HEK293T (cell line): ENCODE measurements around the gene CC2D2A.

Experiments used
- CTCF ChIA-PET: fragments of 350-600 bp; formaldehyde crosslinking; extraction: SDS; loops from one replicate; lab custom pipeline; 2021; ENCODE audit warnings: antibody characterized with exemption, inconsistent platforms; lab: Yijun Ruan, JAX
- POLR2A ChIA-PET: fragments of 350-600 bp; formaldehyde crosslinking; extraction: SDS; loops from one replicate; lab custom pipeline; 2020; ENCODE audit warnings: antibody characterized with exemption, inconsistent platforms; lab: Yijun Ruan, JAX
- DNase-seq: peaks from one replicate; pipeline ENCODE4 v3.0.0; 2012; ENCODE audit warnings: mixed read lengths; ENCODE audit errors: extremely low spot score
- ARNT ChIP-seq: fragments of 450-650 bp; IDR thresholded peaks from 2 replicates; pipeline ENCODE4 v1.6.1; 2017; ENCODE audit warnings: mild to moderate bottlenecking
- BHLHE40 ChIP-seq: fragments of 450-650 bp; IDR thresholded peaks from 2 replicates; pipeline ENCODE4 v1.6.1; 2016; ENCODE audit warnings: mild to moderate bottlenecking, moderate library complexity, borderline replicate concordance
- CTBP1 ChIP-seq: fragments of 450-650 bp; IDR thresholded peaks from 2 replicates; pipeline ENCODE4 v1.6.1; 2016; ENCODE audit warnings: borderline replicate concordance
- ELF4 ChIP-seq: fragments of 450-650 bp; IDR thresholded peaks from 2 replicates; pipeline ENCODE4 v1.6.1; 2017; ENCODE audit warnings: antibody characterized with exemption
- FOXA1 ChIP-seq: fragments of 450-650 bp; IDR thresholded peaks from 2 replicates; pipeline ENCODE4 v1.6.1; 2016; ENCODE audit warnings: mild to moderate bottlenecking
- FOXK2 ChIP-seq: fragments of 450-650 bp; IDR thresholded peaks from 2 replicates; pipeline ENCODE4 v1.6.1; 2016; ENCODE audit warnings: mild to moderate bottlenecking
- FOXM1 ChIP-seq: fragments of 450-650 bp; IDR thresholded peaks from 2 replicates; pipeline ENCODE4 v1.6.1; 2017; ENCODE audit warnings: mild to moderate bottlenecking, borderline replicate concordance
- HDGF ChIP-seq: fragments of 450-650 bp; IDR thresholded peaks from 2 replicates; pipeline ENCODE4 v1.6.1; 2017; ENCODE audit warnings: antibody characterized with exemption, borderline replicate concordance
- L3MBTL2 ChIP-seq: fragments of 450-650 bp; conservative IDR thresholded peaks from 2 replicates; pipeline ENCODE4 v1.6.1; 2016; ENCODE audit warnings: mild to moderate bottlenecking
- LEF1 ChIP-seq: fragments of 450-650 bp; IDR thresholded peaks from 2 replicates; pipeline ENCODE4 v1.6.1; 2017; ENCODE audit warnings: mild to moderate bottlenecking, borderline replicate concordance
- NFRKB ChIP-seq: fragments of 450-650 bp; IDR thresholded peaks from 2 replicates; pipeline ENCODE4 v1.6.1; 2016; ENCODE audit warnings: mild to moderate bottlenecking, moderate library complexity
- PKNOX1 ChIP-seq: fragments of 450-650 bp; IDR thresholded peaks from 2 replicates; pipeline ENCODE4 v1.6.1; 2016
- SP1 ChIP-seq: fragments of 450-650 bp; IDR thresholded peaks from 2 replicates; pipeline ENCODE4 v1.6.1; 2017
- SUZ12 ChIP-seq: fragments of 450-650 bp; IDR thresholded peaks from 2 replicates; pipeline ENCODE4 v1.6.1; 2016; ENCODE audit warnings: mild to moderate bottlenecking
- TARDBP ChIP-seq: fragments of 450-650 bp; IDR thresholded peaks from 2 replicates; pipeline ENCODE4 v1.6.1; 2016
- ZNF384 ChIP-seq: fragments of 450-650 bp; IDR thresholded peaks from 2 replicates; pipeline ENCODE4 v1.6.1; 2016

The CC2D2A gene

GRCh38 chr4:15459706-15460105, 10.0 kb upstream of the CC2D2A start:
- TF ChIP-seq ZNF384 (no peak), ARNT (no peak), TARDBP (no peak), FOXA1 (no peak), FOXK2 (no peak), SP1 (no peak), ELF4 (no peak), L3MBTL2 (no peak), NFRKB (no peak), SUZ12 (no peak), PKNOX1 (no peak), LEF1 (no peak), FOXM1 (no peak), CTBP1 (no peak), BHLHE40 (no peak), HDGF (no peak)
- CTCF ChIA-PET, result interaction anchor here (1.2 kb wide), 1 partner anchor 9 kb away, joined by 3 read pairs; the partner anchor contains the start of gene CC2D2A
- POLR2A ChIA-PET, result no interaction called here
- no peak for DNase-seq

GRCh38 chr4:15466596-15466995, 3.1 kb upstream of the CC2D2A start:
- POLR2A ChIA-PET, result no interaction called here
- CTCF ChIA-PET, result no interaction called here
- TF ChIP-seq ELF4, result no peak
- no peak for TF ChIP-seq ZNF384
- TF ChIP-seq FOXM1, result no peak
- no peak for TF ChIP-seq SP1
- TF ChIP-seq ARNT, result no peak
- no peak for DNase-seq

- TF ChIP-seq L3MBTL2 (no peak), SUZ12 (no peak), ELF4 (no peak), CTBP1 (no peak), LEF1 (no peak), FOXK2 (no peak), BHLHE40 (no peak), SP1 (no peak), PKNOX1 (no peak), ZNF384 (no peak), HDGF (no peak), FOXM1 (no peak), TARDBP (no peak), NFRKB (no peak), ARNT (no peak)
- ChIA-PET POLR2A (interaction anchor here (0.8 to 1.4 kb wide), 3 partner anchors 9 to 184 kb away, joined by 3 to 4 read pairs (median 3); no protein-coding TSS in a partner anchor), CTCF (interaction anchor here (0.6 to 1.4 kb wide), 5 partner anchors 9 to 551 kb away, joined by 3 to 9 read pairs (median 4); no protein-coding TSS in a partner anchor)
- no peak for DNase-seq
These were observed 420 bp downstream of the CC2D2A start for GRCh38 chr4:15470128-15470475.

GRCh38 chr4:15476396-15476795, 6.7 kb downstream of the CC2D2A start:
- TF ChIP-seq HDGF (no peak), PKNOX1 (no peak), SP1 (no peak), FOXK2 (no peak), SUZ12 (no peak), ARNT (no peak), BHLHE40 (no peak), FOXM1 (no peak), FOXA1 (no peak), NFRKB (no peak), LEF1 (no peak), TARDBP (no peak), CTBP1 (no peak), ELF4 (no peak)
- no peak for DNase-seq
- ChIA-PET CTCF (interaction anchor here (0.8 kb wide), 1 partner anchor 173 kb away, joined by 4 read pairs; no protein-coding TSS in a partner anchor), POLR2A (no interaction called here)

GRCh38 chr4:15478724-15479088, 9.0 kb downstream of the CC2D2A start:
- CTCF ChIA-PET, result interaction anchor here (0.6 to 1.4 kb wide), 5 partner anchors 8 to 733 kb away, joined by 3 to 5 read pairs (median 4); partner anchors contain the start of gene CC2D2A
- DNase-seq, result no peak
- POLR2A ChIA-PET, result interaction anchor here (0.8 to 1.3 kb wide), 5 partner anchors 8 to 199 kb away, joined by 3 to 4 read pairs (median 3); partner anchors contain the start of gene CC2D2A
- no peak for TF ChIP-seq SUZ12
- no peak for TF ChIP-seq ZNF384
- no peak for TF ChIP-seq CTBP1
- TF ChIP-seq ARNT, result no peak
- no peak for TF ChIP-seq L3MBTL2

- DNase-seq, result peak; percentile 76
- CTCF ChIA-PET, result interaction anchor here (0.6 to 1.7 kb wide), 7 partner anchors 9 to 733 kb away, joined by 3 to 5 read pairs (median 4); partner anchors contain the start of gene CC2D2A
- POLR2A ChIA-PET, result interaction anchor here (0.8 to 1.3 kb wide), 6 partner anchors 9 to 199 kb away, joined by 3 to 6 read pairs (median 3); partner anchors contain the start of gene CC2D2A
- TF ChIP-seq FOXK2 (no peak), L3MBTL2 (peak; percentile 80), NFRKB (peak; percentile 64), SP1 (no peak)
These were observed 9.6 kb downstream of the CC2D2A start for GRCh38 chr4:15479089-15479912.
